HepG2 (cell line): Measurements from ENCODE around the gene PSKH1. TPM values are rescaled to one million over a fixed set of nuclear protein-coding genes. Genes with fewer than 3 reads are reported as not detected.

Experiments
- ARID5B ChIP-seq: IDR thresholded peaks from 2 replicates; pipeline ENCODE4 v1.4.0; 2020; ENCODE audit warnings: mild to moderate bottlenecking, missing genetic modification reagents
- ELF1 ChIP-seq: sonication (generic); formaldehyde crosslinking; IDR thresholded peaks from 2 replicates; pipeline ENCODE4 v1.4.0; 2020; ENCODE audit warnings: missing genetic modification reagents
- MEIS2 ChIP-seq: sonication (generic); formaldehyde crosslinking; IDR thresholded peaks from 2 replicates; pipeline ENCODE4 v1.9.0; 2021; ENCODE audit warnings: mild to moderate bottlenecking, missing genetic modification reagents
- MXD1 ChIP-seq: sonication (generic); formaldehyde crosslinking; IDR thresholded peaks from 2 replicates; pipeline ENCODE4 v1.4.0; 2020; ENCODE audit warnings: mild to moderate bottlenecking, missing genetic modification reagents
- NFIB ChIP-seq: sonication (generic); formaldehyde crosslinking; IDR thresholded peaks from 2 replicates; pipeline ENCODE4 v1.9.0; 2021; ENCODE audit warnings: missing genetic modification reagents, mild to moderate bottlenecking, borderline replicate concordance
- NR1H2 ChIP-seq: sonication (generic); formaldehyde crosslinking; IDR thresholded peaks from 2 replicates; pipeline ENCODE4 v1.8.1; 2022; ENCODE audit warnings: low read depth, missing genetic modification reagents, borderline replicate concordance
- SRY ChIP-seq: sonication (generic); formaldehyde crosslinking; IDR thresholded peaks from 2 replicates; pipeline ENCODE4 v1.8.0; 2022; ENCODE audit warnings: mild to moderate bottlenecking, missing genetic modification reagents
- TAF15 ChIP-seq: fragments of 200-400 bp; formaldehyde crosslinking; IDR thresholded peaks from one replicate; pipeline ENCODE4 v1.6.1; 2018; ENCODE audit warnings: mild to moderate bottlenecking, low read depth, low read length; ENCODE audit not compliant: poor library complexity, severe bottlenecking
- TBL1XR1 ChIP-seq: fragments of 150-350 bp; IDR thresholded peaks from 2 replicates; pipeline ENCODE4 v1.6.1; 2014; ENCODE audit warnings: borderline replicate concordance, low read length; ENCODE audit not compliant: partially characterized antibody
- ZBTB49 ChIP-seq: sonication (generic); formaldehyde crosslinking; IDR thresholded peaks from 2 replicates; pipeline ENCODE4 v1.4.0; 2020; ENCODE audit warnings: missing genetic modification reagents, borderline replicate concordance
- ZFP62 ChIP-seq: sonication (generic); formaldehyde crosslinking; IDR thresholded peaks from 2 replicates; pipeline ENCODE4 v1.4.0; 2020; ENCODE audit warnings: missing genetic modification reagents
- ZNF282 ChIP-seq: fragments of 450-650 bp; IDR thresholded peaks from 2 replicates; pipeline ENCODE4 v1.6.1; 2018; ENCODE audit not compliant: partially characterized antibody
- ZNF343 ChIP-seq: sonication (generic); formaldehyde crosslinking; IDR thresholded peaks from 2 replicates; pipeline ENCODE4 v1.4.0; 2020; ENCODE audit warnings: mild to moderate bottlenecking, missing genetic modification reagents
- ZNF432 ChIP-seq: sonication (generic); formaldehyde crosslinking; IDR thresholded peaks from 2 replicates; pipeline ENCODE4 v1.5.0; 2020; ENCODE audit warnings: missing genetic modification reagents, mild to moderate bottlenecking, borderline replicate concordance
- ZNF512 ChIP-seq: sonication (generic); formaldehyde crosslinking; IDR thresholded peaks from 2 replicates; pipeline ENCODE4 v1.4.0; 2020; ENCODE audit warnings: mild to moderate bottlenecking, missing genetic modification reagents
- ZNF639 ChIP-seq: conservative IDR thresholded peaks from 2 replicates; pipeline ENCODE4 v1.6.1; 2018; ENCODE audit warnings: missing genetic modification reagents
- ZNF660 ChIP-seq: sonication (generic); formaldehyde crosslinking; IDR thresholded peaks from 2 replicates; pipeline ENCODE4 v1.5.1; 2020; ENCODE audit warnings: mild to moderate bottlenecking, low read depth, missing genetic modification reagents, borderline replicate concordance
- ZNF775 ChIP-seq: sonication (generic); formaldehyde crosslinking; IDR thresholded peaks from 2 replicates; pipeline ENCODE4 v1.4.0; 2020; ENCODE audit warnings: missing genetic modification reagents, mild to moderate bottlenecking, moderate library complexity, borderline replicate concordance
- ZNF879 ChIP-seq: sonication (generic); formaldehyde crosslinking; IDR thresholded peaks from 2 replicates; pipeline ENCODE4 v1.8.1; 2023; ENCODE audit warnings: missing genetic modification reagents
- polyA plus RNA-seq, 8 experiments: library from polyadenylated mRNA; depleted of rRNA in 3 of 8; stranded (reverse) in 7 of 8; unstranded in 1 of 8; fragments of >200 nt; fragmentation: Illumina TruSeq in 4 of 8; extraction: Trizol in 4 of 8; gene quantifications; 2 replicates each; pipeline versions ENCODE4 v1.2.1 to v1.2.3, GENCODE V29; 2011 to 2016; ENCODE audit warnings: low read depth in 4 of 8, missing spikeins in 1 of 8, mixed read lengths in 1 of 8; ENCODE audit not compliant: insufficient read depth in 1 of 8
- total RNA-seq, 5 experiments: library from RNA; depleted of rRNA; stranded (reverse); fragments of >200 nt; fragmentation: Illumina TruSeq; extraction: Trizol; gene quantifications; 2 replicates each; pipeline ENCODE4 v1.2.3, GENCODE V29; 2016; ENCODE audit warnings: low read depth in 1 of 5

The PSKH1 gene
- total and polyA plus RNA-seq, 2 of the 13 experiments (the other 11 are each of a cell fraction or from before 2014, with no cell fraction given) = 8.4 to 19.1 TPM

GRCh38 chr16:67969254-67970039, 76.4 kb downstream of the PSKH1 start (continued):
- TF ChIP-seq ZNF879 (CRISPR knock-in tag) (no peak), TBL1XR1 (no peak), ZNF343 (CRISPR knock-in tag) (no peak), MEIS2 (CRISPR knock-in tag) (no peak), ZFP62 (CRISPR knock-in tag) (no peak), ZNF432 (no peak), NFIB (CRISPR knock-in tag) (no peak), ELF1 (no peak), ZBTB49 (CRISPR knock-in tag) (no peak), SRY (CRISPR knock-in tag) (peak; percentile 10; the same call in 1 of the 2 replicates), ZNF660 (CRISPR knock-in tag) (no peak), TAF15 (no peak), ZNF282 (no peak), ZNF512 (CRISPR knock-in tag) (no peak), MXD1 (CRISPR knock-in tag) (no peak), NR1H2 (CRISPR knock-in tag) (no peak), ZNF775 (CRISPR knock-in tag) (no peak), ZNF639 (CRISPR knock-in tag) (no peak), ARID5B (CRISPR knock-in tag) (no peak)
